ENCODE measurements around the gene ZNF662.

The ZNF662 gene

GRCh38 chr3:42864321-42864950, 41.5 kb upstream of the ZNF662 start:
- TF ChIP-seq ZNF70 (CRISPR knock-in tag; IDR thresholded peaks at IDR 0.05) (no peak), CSRNP3 (CRISPR knock-in tag; IDR thresholded peaks at IDR 0.05) (no peak), CSDC2 (CRISPR knock-in tag; IDR thresholded peaks at IDR 0.05) (no peak), SNAI2 (CRISPR knock-in tag; IDR thresholded peaks at IDR 0.05) (no peak), RARB (CRISPR knock-in tag; IDR thresholded peaks at IDR 0.05) (no peak), OSR1 (CRISPR knock-in tag; IDR thresholded peaks at IDR 0.05) (no peak), ZNF565 (CRISPR knock-in tag; conservative IDR thresholded peaks at IDR 0.05; ENCODE audit: low read depth) (no peak), ZNF8 (CRISPR knock-in tag; IDR thresholded peaks at IDR 0.05) (no peak), ZFP30 (CRISPR knock-in tag; IDR thresholded peaks at IDR 0.05) (no peak), ARNTL (CRISPR knock-in tag; IDR thresholded peaks at IDR 0.05; ENCODE audit: borderline replicate concordance, low read depth) (no peak), TOX (CRISPR knock-in tag; IDR thresholded peaks at IDR 0.05; ENCODE audit: borderline replicate concordance) (no peak), ESRRG (CRISPR knock-in tag; IDR thresholded peaks at IDR 0.05) (no peak), TCF4 (CRISPR knock-in tag; IDR thresholded peaks at IDR 0.05; ENCODE audit: borderline replicate concordance) (no peak)
- TF ChIP-seq, protein P1, sequence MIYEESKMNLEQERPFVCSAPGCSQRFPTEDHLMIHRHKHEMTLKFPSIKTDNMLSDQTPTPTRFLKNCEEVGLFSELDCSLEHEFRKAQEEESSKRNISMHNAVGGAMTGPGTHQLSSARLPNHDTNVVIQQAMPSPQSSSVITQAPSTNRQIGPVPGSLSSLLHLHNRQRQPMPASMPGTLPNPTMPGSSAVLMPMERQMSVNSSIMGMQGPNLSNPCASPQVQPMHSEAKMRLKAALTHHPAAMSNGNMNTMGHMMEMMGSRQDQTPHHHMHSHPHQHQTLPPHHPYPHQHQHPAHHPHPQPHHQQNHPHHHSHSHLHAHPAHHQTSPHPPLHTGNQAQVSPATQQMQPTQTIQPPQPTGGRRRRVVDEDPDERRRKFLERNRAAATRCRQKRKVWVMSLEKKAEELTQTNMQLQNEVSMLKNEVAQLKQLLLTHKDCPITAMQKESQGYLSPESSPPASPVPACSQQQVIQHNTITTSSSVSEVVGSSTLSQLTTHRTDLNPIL (CRISPR knock-in tag; IDR thresholded peaks at IDR 0.05; ENCODE audit: low read depth), result no peak
- TF ChIP-seq, protein P2, sequence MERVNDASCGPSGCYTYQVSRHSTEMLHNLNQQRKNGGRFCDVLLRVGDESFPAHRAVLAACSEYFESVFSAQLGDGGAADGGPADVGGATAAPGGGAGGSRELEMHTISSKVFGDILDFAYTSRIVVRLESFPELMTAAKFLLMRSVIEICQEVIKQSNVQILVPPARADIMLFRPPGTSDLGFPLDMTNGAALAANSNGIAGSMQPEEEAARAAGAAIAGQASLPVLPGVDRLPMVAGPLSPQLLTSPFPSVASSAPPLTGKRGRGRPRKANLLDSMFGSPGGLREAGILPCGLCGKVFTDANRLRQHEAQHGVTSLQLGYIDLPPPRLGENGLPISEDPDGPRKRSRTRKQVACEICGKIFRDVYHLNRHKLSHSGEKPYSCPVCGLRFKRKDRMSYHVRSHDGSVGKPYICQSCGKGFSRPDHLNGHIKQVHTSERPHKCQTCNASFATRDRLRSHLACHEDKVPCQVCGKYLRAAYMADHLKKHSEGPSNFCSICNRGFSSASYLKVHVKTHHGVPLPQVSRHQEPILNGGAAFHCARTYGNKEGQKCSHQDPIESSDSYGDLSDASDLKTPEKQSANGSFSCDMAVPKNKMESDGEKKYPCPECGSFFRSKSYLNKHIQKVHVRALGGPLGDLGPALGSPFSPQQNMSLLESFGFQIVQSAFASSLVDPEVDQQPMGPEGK (CRISPR knock-in tag; IDR thresholded peaks at IDR 0.05; ENCODE audit: borderline replicate concordance), result no peak

GRCh38 chr3:42865256-42865655, 40.7 kb upstream of the ZNF662 start:
- ATAC-seq, result no peak
- TF ChIP-seq SNAI2 (CRISPR knock-in tag; IDR thresholded peaks at IDR 0.05), result no peak
- no peak for TF ChIP-seq ZNF565 (CRISPR knock-in tag; conservative IDR thresholded peaks at IDR 0.05; ENCODE audit: low read depth)

More at GRCh38 chr3:42864321-42864950, 41.5 kb upstream of the ZNF662 start:
- no peak for ATAC-seq

DNA sequence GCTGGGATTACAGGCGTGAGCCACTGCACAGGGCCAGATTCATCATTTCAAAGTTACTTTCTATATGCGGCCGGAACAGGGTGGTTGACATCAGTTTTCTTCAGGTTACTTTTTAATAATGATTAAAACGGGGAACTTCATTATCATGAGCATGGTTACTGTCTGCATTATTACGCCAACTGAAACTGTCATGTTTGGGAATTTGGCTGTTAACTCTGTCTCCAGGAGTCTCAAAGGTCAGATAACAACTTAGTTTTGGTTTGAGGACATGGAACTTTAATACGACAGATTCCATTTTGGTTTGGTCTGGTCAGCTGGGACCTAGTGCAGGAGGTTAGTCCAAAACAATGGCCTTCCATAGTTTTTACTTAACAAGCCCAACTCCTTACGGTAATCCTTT, 38.8 kb upstream of the ZNF662 start:
- no peak for ATAC-seq

More for the DNA sequence above, 38.8 kb upstream of the ZNF662 start:
- TF ChIP-seq ARNTL (CRISPR knock-in tag; IDR thresholded peaks at IDR 0.05; ENCODE audit: borderline replicate concordance, low read depth), result no peak
- no peak for TF ChIP-seq OSR1 (CRISPR knock-in tag; IDR thresholded peaks at IDR 0.05)
- no peak for TF ChIP-seq ZNF70 (CRISPR knock-in tag; IDR thresholded peaks at IDR 0.05)
- TF ChIP-seq RARB (CRISPR knock-in tag; IDR thresholded peaks at IDR 0.05), result no peak
- TF ChIP-seq, protein P3, sequence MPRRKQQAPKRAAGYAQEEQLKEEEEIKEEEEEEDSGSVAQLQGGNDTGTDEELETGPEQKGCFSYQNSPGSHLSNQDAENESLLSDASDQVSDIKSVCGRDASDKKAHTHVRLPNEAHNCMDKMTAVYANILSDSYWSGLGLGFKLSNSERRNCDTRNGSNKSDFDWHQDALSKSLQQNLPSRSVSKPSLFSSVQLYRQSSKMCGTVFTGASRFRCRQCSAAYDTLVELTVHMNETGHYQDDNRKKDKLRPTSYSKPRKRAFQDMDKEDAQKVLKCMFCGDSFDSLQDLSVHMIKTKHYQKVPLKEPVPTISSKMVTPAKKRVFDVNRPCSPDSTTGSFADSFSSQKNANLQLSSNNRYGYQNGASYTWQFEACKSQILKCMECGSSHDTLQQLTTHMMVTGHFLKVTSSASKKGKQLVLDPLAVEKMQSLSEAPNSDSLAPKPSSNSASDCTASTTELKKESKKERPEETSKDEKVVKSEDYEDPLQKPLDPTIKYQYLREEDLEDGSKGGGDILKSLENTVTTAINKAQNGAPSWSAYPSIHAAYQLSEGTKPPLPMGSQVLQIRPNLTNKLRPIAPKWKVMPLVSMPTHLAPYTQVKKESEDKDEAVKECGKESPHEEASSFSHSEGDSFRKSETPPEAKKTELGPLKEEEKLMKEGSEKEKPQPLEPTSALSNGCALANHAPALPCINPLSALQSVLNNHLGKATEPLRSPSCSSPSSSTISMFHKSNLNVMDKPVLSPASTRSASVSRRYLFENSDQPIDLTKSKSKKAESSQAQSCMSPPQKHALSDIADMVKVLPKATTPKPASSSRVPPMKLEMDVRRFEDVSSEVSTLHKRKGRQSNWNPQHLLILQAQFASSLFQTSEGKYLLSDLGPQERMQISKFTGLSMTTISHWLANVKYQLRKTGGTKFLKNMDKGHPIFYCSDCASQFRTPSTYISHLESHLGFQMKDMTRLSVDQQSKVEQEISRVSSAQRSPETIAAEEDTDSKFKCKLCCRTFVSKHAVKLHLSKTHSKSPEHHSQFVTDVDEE (CRISPR knock-in tag; IDR thresholded peaks at IDR 0.05), result no peak
- no peak for TF ChIP-seq PPARA (CRISPR knock-in tag; IDR thresholded peaks at IDR 0.05; ENCODE audit: borderline replicate concordance)
- TF ChIP-seq, protein P1 (CRISPR knock-in tag; IDR thresholded peaks at IDR 0.05; ENCODE audit: low read depth), result no peak
- TF ChIP-seq, protein P4, sequence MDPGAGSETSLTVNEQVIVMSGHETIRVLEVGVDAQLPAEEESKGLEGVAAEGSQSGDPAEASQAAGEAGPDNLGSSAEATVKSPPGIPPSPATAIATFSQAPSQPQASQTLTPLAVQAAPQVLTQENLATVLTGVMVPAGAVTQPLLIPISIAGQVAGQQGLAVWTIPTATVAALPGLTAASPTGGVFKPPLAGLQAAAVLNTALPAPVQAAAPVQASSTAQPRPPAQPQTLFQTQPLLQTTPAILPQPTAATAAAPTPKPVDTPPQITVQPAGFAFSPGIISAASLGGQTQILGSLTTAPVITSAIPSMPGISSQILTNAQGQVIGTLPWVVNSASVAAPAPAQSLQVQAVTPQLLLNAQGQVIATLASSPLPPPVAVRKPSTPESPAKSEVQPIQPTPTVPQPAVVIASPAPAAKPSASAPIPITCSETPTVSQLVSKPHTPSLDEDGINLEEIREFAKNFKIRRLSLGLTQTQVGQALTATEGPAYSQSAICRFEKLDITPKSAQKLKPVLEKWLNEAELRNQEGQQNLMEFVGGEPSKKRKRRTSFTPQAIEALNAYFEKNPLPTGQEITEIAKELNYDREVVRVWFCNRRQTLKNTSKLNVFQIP (CRISPR knock-in tag; IDR thresholded peaks at IDR 0.05; ENCODE audit: borderline replicate concordance, low read depth), result no peak
- TF ChIP-seq GLIS3 (CRISPR knock-in tag; IDR thresholded peaks at IDR 0.05), result no peak
- no peak for TF ChIP-seq ZC3H10 (CRISPR knock-in tag; IDR thresholded peaks at IDR 0.05)

Data from SK-N-SH treated with all-trans-retinoic acid at 6 μM for 48 hours (cell line).